Smooth muscle cell (in vitro differentiated cells): ENCODE data around the gene LYPD4. TPM values are rescaled to one million over a fixed set of nuclear protein-coding genes. Genes with fewer than 3 reads are reported as not detected.
"Not testable (repeated sequence)": the region's sequence is repeated elsewhere in the genome, so short reads cannot be mapped to it uniquely, and the experiment has no call there.

Source experiments
- DNase-seq: peaks from one replicate; lab custom pipeline; 2025; ENCODE audit not compliant: unreplicated experiment; lab: John Stamatoyannopoulos, UW
- H2AFZ ChIP-seq: fragments of 200-600 bp; sonication (generic); 2 replicates; pipeline ENCODE4 v1.6.0; 2016; ENCODE audit warnings: antibody characterized with exemption, low read depth, mild to moderate bottlenecking
- H3F3A ChIP-seq: fragments of 200-600 bp; sonication (generic); 2 replicates; pipeline ENCODE4 v1.6.0; 2017; ENCODE audit warnings: antibody characterized with exemption, low read depth
- H3K27ac ChIP-seq: fragments of 200-600 bp; sonication (generic); 2 replicates; pipeline ENCODE4 v1.5.1; 2016; ENCODE audit warnings: low read depth, mild to moderate bottlenecking
- H3K27me3 ChIP-seq: fragments of 200-600 bp; sonication (generic); 2 replicates; pipeline ENCODE4 v1.6.1; 2016; ENCODE audit warnings: low read depth, mild to moderate bottlenecking
- H3K36me3 ChIP-seq: fragments of 200-600 bp; sonication (generic); 2 replicates; pipeline ENCODE4 v1.5.1; 2016; ENCODE audit warnings: low read depth
- H3K4me1 ChIP-seq: fragments of 200-600 bp; sonication (generic); 2 replicates; pipeline ENCODE4 v1.5.1; 2016; ENCODE audit warnings: low read depth
- H3K4me2 ChIP-seq: fragments of 200-600 bp; sonication (generic); 2 replicates; pipeline ENCODE4 v1.6.0; 2016; ENCODE audit warnings: mild to moderate bottlenecking
- H3K4me3 ChIP-seq: fragments of 200-600 bp; sonication (generic); 2 replicates; pipeline ENCODE4 v1.5.1; 2016; ENCODE audit warnings: mild to moderate bottlenecking
- H3K79me2 ChIP-seq: fragments of 200-600 bp; sonication (generic); 2 replicates; pipeline ENCODE4 v1.6.0; 2016; ENCODE audit warnings: low read depth, mild to moderate bottlenecking
- H3K9ac ChIP-seq: fragments of 200-600 bp; sonication (generic); 2 replicates; pipeline ENCODE4 v1.6.0; 2016; ENCODE audit warnings: low read depth
- H3K9me3 ChIP-seq: fragments of 200-600 bp; sonication (generic); replicated peaks from 2 replicates; pipeline ENCODE4 v1.5.1; 2016; ENCODE audit warnings: low read depth
- H4K20me1 ChIP-seq: fragments of 200-600 bp; sonication (generic); 2 replicates; pipeline ENCODE4 v1.6.0; 2016; ENCODE audit warnings: low read depth
- CTCF ChIP-seq: fragments of 200-600 bp; sonication (generic); IDR thresholded peaks from 2 replicates; pipeline ENCODE4 v1.5.1; 2017; ENCODE audit warnings: borderline replicate concordance, mild to moderate bottlenecking, antibody characterized with exemption; ENCODE audit not compliant: insufficient read depth, poor library complexity, severe bottlenecking
- WGBS: methylation state at CpG from one replicate; pipeline ENCODE4 v1.1.7; 2016; ENCODE audit warnings: low lambda C conversion rate; 5-methylcytosine and 5-hydroxymethylcytosine counted together
- polyA plus RNA-seq: library from polyadenylated mRNA; unstranded; fragments of >200 nt; fragmentation: Nextera tagmentation; extraction: Ambion mirVana; gene quantifications from 2 replicates; pipeline ENCODE4 v1.2.1, GENCODE V29; 2016
- total RNA-seq: library from RNA; depleted of rRNA; stranded (reverse); fragments of >200 nt; gene quantifications from 2 replicates; pipeline ENCODE4 v1.2.3, GENCODE V29; 2014

LYPD4 gene
- total and polyA plus RNA-seq, 2 experiments from 2014 or later, result not detected

- no peaks in the 10 kb centered on the region for H3K9me3 ChIP-seq
- no peaks in the 10 kb centered on the region for H3K4me1 ChIP-seq
- no peak for DNase-seq
- H4K20me1 ChIP-seq, result no peaks in the 10 kb centered on the region
- H3K4me2 ChIP-seq, result no peak overlapping the region
- no peak overlapping the region for H3K4me3 ChIP-seq
- H3K36me3 ChIP-seq, result no peaks in the 10 kb centered on the region
- 90% methylated on average over 20 of the region's 21 CpGs for WGBS
- H3K27ac ChIP-seq, result no peak overlapping the region
- no peak overlapping the region for H3K9ac ChIP-seq
- no peak overlapping the region for H2AFZ ChIP-seq
- H3K27me3 ChIP-seq, result peaks cover 3% of the 10 kb centered on the region
- no peaks in the 10 kb centered on the region for H3K79me2 ChIP-seq
- TF ChIP-seq CTCF, result no peak
- peaks cover 13% of the 10 kb centered on the region for H3F3A ChIP-seq
These were observed 34.6 kb upstream of the LYPD4 start for GRCh38 chr19:41879080-41879479.

- H3K4me1 ChIP-seq, result no peaks in the 10 kb centered on the region
- no peak overlapping the region for H3K4me2 ChIP-seq
- no peaks in the 10 kb centered on the region for H3K79me2 ChIP-seq
- no peak overlapping the region for H3K27ac ChIP-seq
- no peaks in the 10 kb centered on the region for H3K9me3 ChIP-seq
- no peaks in the 10 kb centered on the region for H3K36me3 ChIP-seq
- no peak overlapping the region for H2AFZ ChIP-seq
- no peak for DNase-seq
- H3F3A ChIP-seq, result peaks cover 16% of the 10 kb centered on the region
- TF ChIP-seq CTCF, result no peak
- peaks cover 4% of the 10 kb centered on the region for H4K20me1 ChIP-seq
- WGBS, result 85% methylated on average over 17 of the region's 17 CpGs
- no peak overlapping the region for H3K9ac ChIP-seq
- H3K4me3 ChIP-seq, result no peak overlapping the region
- H3K27me3 ChIP-seq, result peaks cover 3% of the 10 kb centered on the region
These were observed 33.7 kb upstream of the LYPD4 start for GRCh38 chr19:41877916-41878905.

DNA sequence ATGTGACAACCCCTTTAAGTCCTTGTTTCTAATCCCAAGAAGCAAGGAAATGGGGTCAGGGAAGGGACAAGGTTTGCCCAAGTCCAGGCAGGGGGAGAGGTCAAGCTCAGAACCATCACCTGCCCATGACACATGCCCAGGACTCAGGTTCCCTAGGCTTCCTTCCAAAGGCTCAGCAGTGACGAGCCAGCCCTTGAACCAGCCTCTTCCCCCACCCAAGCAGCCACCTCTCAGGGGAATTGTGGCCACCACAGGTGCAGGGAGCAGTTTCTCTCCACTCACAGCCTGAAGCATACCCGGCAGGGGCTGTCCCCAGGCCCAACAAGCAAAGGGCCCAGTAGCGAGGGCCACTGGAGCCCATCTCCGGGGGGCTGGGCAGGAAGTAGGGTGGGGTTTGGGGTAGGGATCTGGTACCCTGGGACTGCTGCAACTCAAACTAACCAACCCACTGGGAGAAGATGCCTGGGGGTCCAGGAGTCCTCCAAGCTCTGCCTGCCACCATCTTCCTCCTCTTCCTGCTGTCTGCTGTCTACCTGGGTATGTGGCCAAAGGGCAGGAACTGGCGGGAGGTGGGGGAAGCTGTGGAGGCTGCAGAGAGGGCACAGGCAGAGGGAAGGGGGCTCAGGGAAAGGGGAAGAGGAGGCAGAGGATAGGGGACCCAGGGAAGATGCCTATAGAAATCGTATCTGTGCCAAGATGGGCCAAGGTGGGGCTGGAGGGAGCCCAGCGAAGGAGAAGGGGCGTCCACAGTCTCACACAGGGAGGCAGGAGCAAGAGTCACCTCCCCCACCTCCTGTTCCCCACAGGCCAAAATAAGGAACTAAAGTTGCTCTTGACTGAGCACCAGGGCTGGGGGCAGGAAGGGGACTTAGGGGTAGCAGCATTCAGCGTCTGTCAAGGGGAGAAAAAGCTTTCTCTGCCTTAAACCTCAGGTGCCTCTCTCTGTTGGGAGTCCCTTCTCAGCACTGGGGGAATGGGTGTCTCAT is 32.7 kb upstream of the LYPD4 start, which contains the start of gene CD79A:
TSS of gene CD79A (plus strand) at position 433 of the 986 bp plus-strand sequence. CDS start at position 459, 26 bp downstream.
- peaks cover 13% of the 10 kb centered on the region for H4K20me1 ChIP-seq
- no peaks in the 10 kb centered on the region for H3K9me3 ChIP-seq
- H3K4me1 ChIP-seq, result no peaks in the 10 kb centered on the region
- WGBS, result 73% methylated on average over 9 of the region's 9 CpGs
- no peak for DNase-seq
- peaks cover 3% of the 10 kb centered on the region for H3K27me3 ChIP-seq
- no peak within 1 kb of the TSS for H3K9ac ChIP-seq
- H3K27ac ChIP-seq, result no peak within 1 kb of the TSS
- no peak within 1 kb of the TSS for H3K4me3 ChIP-seq
- H3K4me2 ChIP-seq, result no peak within 1 kb of the TSS
- no peaks in the 10 kb centered on the region for H3K36me3 ChIP-seq
- no peak for TF ChIP-seq CTCF
- H3K79me2 ChIP-seq, result no peaks in the 10 kb centered on the region
- no peak within 1 kb of the TSS for H2AFZ ChIP-seq
- H3F3A ChIP-seq, result peaks cover 18% of the 10 kb centered on the region

- peaks cover 25% of the 10 kb centered on the region for H4K20me1 ChIP-seq
- peaks cover 27% of the 10 kb centered on the region for H3F3A ChIP-seq
- H3K4me3 ChIP-seq, H3K9me3 ChIP-seq, H3K27ac ChIP-seq, DNase-seq, H3K4me2 ChIP-seq, H3K27me3 ChIP-seq, H3K36me3 ChIP-seq, H3K9ac ChIP-seq, H2AFZ ChIP-seq, H3K79me2 ChIP-seq, H3K4me1 ChIP-seq: not testable (repeated sequence)
- 83% methylated on average over 3 of the region's 3 CpGs for WGBS
These were observed 31.5 kb upstream of the LYPD4 start for GRCh38 chr19:41875973-41876372.
